ENCODE data around the gene MEGF6.

MEGF6 gene

GRCh38 chr1:3550511-3551289 is 60.6 kb downstream of the MEGF6 start:
- no peak for DNase-seq

GRCh38 chr1:3548895-3549294 is 62.4 kb downstream of the MEGF6 start:
- no peak for DNase-seq

GRCh38 chr1:3548156-3548893 is 63.0 kb downstream of the MEGF6 start:
- no peak for DNase-seq

GRCh38 chr1:3547055-3548005 is 64.0 kb downstream of the MEGF6 start:
- DNase-seq, result no peak

GRCh38 chr1:3546048-3546384 is 65.3 kb downstream of the MEGF6 start:
- DNase-seq, result no peak

GRCh38 chr1:3545363-3546047 is 65.8 kb downstream of the MEGF6 start:
- no peak for DNase-seq

- DNase-seq, result no peak
These were observed 67.0 kb downstream of the MEGF6 start for GRCh38 chr1:3544040-3544977.

GRCh38 chr1:3543076-3544039 is 68.0 kb downstream of the MEGF6 start:
- no peak for DNase-seq

- DNase-seq, result no peak
These were observed 68.6 kb downstream of the MEGF6 start for GRCh38 chr1:3542676-3543075.

- no peak for DNase-seq
These were observed 69.4 kb downstream of the MEGF6 start for GRCh38 chr1:3541936-3542335.

GRCh38 chr1:3541465-3541864 is 69.8 kb downstream of the MEGF6 start:
- DNase-seq, result no peak

- DNase-seq, result no peak
These were observed 70.4 kb downstream of the MEGF6 start for GRCh38 chr1:3540876-3541275.

GRCh38 chr1:3539707-3540425 is 71.4 kb downstream of the MEGF6 start:
- no peak for DNase-seq

- DNase-seq, result no peak
These were observed 73.9 kb downstream of the MEGF6 start for GRCh38 chr1:3537359-3537758.

- no peak for DNase-seq
These were observed 74.7 kb downstream of the MEGF6 start for GRCh38 chr1:3536420-3537195.

- DNase-seq, result no peak
These were observed 75.6 kb downstream of the MEGF6 start for GRCh38 chr1:3535732-3536131.

GRCh38 chr1:3534803-3535637 is 76.3 kb downstream of the MEGF6 start:
- no peak for DNase-seq

All from NCI-H1105 (cell line).